Effector CD4-positive, alpha-beta T cell (primary cell): Measurements from ENCODE around the gene ZNF189.
"Not testable (repeated sequence)": the region's sequence is repeated elsewhere in the genome, so short reads cannot be mapped to it uniquely, and the experiment has no call there.

Source experiments
- DNase-seq: peaks from one replicate; pipeline ENCODE4 v3.0.0-alpha.2; 2020

The ZNF189 gene

DNA sequence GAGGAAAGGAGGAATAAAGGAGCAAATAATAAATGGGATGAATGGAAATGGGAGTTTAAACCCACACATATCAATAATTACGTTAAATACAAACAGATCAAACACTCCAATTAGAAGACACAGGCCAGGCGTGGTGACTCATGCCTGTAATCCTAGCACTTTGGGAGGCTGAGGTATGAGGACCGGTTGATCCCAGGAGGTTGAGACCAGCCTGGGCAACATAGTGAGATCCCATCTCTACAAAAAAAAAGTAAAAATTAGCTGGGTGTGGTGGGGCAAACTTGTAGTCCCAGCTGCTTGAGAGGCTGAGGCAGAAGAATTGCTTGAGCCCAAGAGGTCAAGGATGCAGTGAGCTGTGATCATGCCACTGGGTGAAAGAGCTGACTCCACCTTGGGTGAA lies 17.5 kb upstream of the ZNF189 start:
- DNase-seq = no peak

GRCh38 chr9:101381833-101382342 lies 16.8 kb upstream of the ZNF189 start:
- no peak for DNase-seq

DNA sequence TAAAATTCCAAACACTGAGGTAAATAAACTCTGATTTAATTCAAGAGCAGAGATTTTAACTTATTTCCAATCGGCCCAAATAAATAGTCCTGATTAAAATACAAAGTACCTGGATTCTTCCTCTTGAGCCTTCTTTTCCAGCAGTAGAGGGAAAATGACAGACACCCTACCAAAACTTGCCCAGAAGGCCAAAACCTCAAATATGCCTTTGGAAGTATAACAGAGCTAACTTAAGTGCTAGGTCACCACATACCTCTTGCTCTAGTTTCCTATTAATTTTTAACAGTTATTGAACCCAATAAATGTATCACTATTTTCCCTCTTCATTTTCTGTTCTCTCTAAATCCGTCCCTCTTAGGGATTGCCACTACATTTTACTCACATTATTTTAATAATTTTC lies 15.3 kb upstream of the ZNF189 start:
- DNase-seq = no peak

DNA sequence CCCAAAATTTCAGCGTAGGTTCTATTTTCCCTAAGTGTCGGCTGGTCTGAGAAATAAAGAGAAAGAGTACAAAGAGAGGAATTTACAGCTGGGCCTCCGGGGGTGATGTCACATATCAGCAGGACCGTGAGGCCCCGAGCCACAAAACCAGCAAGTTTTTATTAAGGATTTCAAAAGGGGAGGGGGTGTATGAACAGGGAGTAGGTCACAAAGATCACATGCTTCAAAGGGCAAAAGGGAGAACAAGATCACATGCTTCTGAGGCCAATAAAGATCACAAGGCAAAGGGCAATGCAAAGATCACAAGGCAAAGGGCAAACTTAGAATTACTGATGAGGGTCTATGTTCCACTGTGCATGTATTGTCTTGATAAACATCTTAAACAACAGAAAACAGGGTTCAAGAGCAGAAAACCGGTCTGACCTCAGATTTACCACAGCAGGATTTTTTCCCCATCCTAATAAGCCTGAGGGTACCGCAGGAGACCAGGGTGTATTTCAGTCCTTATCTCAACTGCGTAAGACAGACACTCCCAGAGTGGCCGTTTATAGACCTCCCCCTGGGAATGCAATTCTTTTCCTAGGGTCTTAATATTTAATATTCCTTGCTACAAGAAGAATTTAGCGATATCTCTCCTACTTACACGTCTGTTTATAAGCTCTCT lies 13.6 kb upstream of the ZNF189 start, which contains the start of gene BAAT:
BAAT (minus strand) TSS at position 134 of the 664 bp plus-strand sequence. CDS start 13,602 bp downstream, outside the sequence.
- not testable (repeated sequence) for DNase-seq

DNA sequence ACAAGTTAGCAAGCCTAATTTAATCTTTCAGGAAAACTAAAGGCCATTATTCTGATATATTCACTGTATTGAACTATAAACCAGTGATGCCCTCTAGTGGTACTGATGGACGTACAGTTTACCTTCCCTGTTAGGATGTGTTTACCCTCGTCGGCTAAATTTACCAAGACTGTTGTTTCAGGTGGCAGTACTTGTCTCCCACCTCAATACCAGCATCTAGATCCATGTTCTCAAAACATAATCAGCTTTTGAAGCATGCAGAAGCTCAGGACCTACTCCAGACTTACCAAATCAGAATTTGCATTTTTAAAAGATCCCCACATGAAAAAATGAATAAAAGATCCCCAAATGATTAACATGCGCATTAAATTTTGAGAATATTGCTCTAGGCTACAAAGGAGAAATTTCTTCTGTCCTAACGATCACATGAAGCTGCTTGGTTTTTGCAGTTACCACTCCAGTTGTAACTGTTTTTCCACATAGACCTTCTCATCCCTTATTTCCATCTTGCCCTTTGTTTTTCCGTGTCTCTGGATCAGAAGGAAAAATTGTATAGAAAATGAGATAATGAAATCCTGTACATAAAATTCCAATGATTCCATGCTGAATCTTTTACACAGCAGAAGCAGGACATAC lies 10.7 kb upstream of the ZNF189 start:
- peak; percentile 7 for DNase-seq

DNA sequence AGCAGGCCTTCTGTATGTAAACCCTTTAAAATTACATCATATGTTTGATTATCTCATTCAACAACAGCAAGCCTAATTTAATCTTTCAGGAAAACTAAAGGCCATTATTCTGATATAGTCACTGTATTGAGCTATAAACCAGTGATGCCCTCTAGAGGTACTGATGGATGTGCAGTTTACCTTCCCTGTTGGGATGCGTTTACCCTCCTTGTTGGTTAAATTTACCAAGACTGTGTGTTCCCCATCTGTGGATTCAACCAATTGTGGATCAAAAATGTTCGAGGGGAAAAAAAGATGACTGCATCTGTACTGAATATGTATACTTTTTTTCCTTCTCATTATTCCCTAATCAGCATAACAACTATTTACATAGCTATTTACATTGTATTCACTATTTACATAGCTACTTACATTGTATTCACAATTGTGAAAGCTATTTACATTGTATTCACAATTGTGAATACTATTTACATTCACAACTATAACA lies 10.1 kb upstream of the ZNF189 start:
- DNase-seq = no peak

DNA sequence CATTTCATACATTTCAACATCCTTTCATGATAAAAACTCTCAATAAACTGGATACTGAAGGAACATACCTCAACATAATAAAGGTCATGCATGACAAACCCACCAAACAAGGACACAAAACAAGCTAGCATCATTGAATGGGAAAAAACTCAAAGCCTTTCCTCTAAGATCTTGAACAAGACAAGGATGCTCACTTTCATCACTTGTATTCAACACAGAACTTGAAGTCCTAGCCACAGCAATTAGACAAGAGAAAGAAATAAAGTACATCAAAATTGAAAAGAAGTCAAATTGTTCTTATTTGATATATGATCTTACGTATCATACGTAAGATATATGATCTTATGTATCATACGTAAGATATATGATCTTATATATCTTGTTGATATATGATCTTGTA lies 5.5 kb upstream of the ZNF189 start:
- no peak for DNase-seq

- DNase-seq = no peak
Measured at GRCh38 chr9:101394687-101395086, 4.0 kb upstream of the ZNF189 start.

DNA sequence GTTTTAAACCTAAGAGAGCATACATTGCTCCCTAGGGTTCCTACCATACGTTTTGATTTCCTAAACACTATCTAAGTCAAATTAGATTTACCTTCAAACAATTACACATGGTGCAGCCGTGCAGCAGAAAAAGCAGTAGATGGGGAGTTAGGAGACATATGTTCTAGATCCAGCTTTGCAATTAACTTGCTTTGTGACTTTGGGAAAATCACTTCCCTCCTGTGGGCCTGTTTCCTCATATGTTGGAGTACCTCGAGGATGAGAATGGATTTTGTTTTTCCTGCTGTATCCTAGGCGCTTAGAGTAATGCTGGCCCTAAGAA lies 944 bp upstream of the ZNF189 start:
- DNase-seq = no peak

GRCh38 chr9:101398930-101399642 lies 435 bp downstream of the ZNF189 start:
- peak; percentile 33 for DNase-seq

DNA sequence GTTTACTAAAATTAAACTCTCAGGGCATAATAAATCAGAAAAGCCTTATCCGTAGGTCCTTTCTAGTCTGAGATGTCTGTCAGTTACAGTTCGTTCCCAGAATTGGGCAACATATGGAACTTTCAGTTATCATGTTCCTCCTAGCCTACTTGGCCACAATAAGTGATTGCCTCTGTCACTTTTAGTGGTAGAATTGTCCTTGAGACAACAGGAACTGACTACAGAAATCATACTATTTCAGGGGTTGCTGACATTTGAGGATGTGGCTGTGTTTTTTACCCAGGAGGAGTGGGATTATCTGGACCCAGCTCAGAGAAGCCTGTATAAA lies 956 bp downstream of the ZNF189 start:
- no peak for DNase-seq

DNA sequence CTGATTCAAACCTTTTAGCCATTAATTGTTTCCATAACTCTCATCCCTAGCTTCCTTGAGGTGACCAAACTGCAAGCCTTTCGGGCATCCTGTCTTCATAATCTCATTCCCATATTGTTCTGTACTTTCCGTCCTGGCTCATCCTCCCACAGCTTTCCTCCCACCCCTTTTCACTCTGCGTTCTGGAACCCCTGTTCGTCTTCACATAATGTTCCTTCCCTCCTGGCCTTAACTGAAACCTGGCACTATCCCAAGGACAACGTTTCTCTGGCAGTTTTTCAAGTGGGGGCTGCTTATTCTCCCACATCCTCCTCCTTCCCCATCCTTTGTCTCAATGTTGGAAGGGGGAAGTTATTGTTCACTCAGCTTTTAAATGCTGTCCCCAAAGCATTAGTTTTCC lies 1.5 kb downstream of the ZNF189 start:
- no peak for DNase-seq

DNA sequence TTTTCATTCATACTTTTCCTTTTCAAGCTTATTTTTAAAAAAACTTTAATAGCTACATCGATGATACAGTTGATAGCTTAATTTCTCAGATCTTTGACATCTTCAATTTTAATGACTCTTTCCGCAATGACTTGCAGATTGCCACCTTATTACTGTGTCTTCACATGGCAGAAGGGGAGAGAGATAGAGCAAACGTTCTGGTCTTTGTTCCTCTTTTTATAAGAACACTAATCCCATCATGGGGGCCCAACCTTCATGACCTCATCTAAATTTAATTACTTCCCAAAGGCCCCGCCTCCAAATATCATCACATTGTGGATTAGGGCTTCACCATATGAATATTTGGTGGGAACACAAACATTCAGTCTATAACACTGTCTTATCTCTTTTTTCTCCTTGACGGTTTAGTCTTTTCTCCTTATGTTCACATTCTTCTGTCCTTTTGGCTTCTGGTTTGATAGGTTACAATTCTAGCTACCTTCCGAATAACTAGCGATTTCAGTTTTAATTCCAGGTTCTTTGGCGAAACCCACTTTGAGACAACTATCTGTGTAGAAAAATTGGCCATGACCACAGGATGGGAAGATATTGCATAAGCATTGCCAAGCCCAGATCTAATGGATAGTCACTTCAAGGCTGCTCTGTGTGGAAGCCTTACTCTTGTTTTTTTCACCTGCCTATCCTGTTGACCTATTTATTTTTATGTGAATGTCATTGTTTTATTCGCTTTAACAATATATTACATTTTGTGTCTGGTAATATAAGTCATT lies 5.0 kb downstream of the ZNF189 start:
- no peak for DNase-seq

DNA sequence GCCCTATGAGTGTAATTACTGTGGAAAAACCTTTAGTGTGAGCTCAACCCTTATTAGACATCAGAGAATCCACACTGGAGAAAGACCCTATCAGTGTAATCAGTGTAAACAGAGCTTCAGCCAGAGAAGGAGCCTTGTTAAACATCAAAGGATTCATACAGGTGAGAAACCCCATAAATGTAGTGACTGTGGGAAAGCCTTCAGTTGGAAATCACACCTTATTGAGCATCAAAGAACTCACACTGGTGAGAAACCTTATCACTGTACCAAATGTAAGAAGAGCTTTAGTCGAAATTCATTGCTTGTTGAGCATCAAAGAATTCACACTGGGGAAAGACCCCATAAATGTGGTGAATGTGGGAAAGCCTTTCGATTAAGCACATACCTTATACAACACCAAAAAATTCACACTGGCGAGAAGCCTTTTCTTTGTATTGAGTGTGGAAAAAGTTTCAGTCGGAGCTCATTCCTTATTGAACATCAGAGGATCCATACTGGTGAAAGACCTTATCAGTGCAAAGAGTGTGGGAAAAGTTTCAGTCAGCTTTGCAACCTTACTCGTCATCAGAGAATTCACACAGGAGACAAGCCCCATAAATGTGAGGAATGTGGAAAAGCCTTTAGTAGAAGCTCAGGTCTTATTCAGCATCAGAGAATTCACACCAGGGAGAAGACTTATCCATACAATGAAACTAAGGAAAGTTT lies 9.9 kb downstream of the ZNF189 start:
- DNase-seq = no peak

GRCh38 chr9:101409079-101409477 lies 10.4 kb downstream of the ZNF189 start:
- no peak for DNase-seq

DNA sequence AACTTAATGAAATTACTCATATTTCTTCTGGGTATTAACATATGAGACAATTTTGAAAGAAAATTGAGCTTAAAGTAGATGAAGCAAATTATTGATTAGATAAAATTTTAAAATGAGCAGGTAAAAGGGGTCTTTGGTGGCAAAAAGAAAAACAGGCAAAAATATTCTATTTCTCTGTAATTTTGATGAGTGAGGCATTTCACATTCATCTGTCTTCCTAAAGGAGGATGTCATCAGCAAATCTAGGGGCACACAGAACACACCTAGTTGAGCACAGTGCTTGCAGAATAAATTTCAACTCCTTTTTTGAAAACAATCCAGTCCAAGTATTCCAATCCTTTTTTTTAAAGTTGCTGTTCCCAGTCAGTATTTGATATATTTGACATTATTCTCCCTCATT lies 16.2 kb downstream of the ZNF189 start:
- DNase-seq = no peak

GRCh38 chr9:101415578-101415977 lies 16.9 kb downstream of the ZNF189 start:
- no peak for DNase-seq

- no peak for DNase-seq
Measured at GRCh38 chr9:101417389-101417788, 18.7 kb downstream of the ZNF189 start.

DNA sequence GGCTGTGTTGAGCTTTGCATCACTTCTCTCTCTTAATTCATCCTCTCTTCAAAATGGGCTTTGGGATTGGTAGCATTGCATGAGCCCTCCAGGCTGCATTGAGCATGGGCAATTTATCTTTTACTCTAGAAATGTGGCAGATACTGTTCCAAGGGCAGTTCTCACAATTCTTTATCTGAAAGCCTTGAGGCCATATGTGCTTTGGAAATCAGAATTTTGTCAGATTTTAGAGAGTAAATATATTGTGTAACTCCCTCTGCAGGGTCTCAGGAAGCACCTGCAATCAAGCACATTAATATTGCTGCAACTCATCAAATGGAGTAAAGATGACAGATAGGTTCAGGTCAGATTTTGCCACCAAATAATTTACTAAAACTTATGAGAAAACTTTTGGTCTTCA lies 19.3 kb downstream of the ZNF189 start:
- no peak for DNase-seq

GRCh38 chr9:101418518-101419430 lies 20.1 kb downstream of the ZNF189 start:
- no peak for DNase-seq

DNA sequence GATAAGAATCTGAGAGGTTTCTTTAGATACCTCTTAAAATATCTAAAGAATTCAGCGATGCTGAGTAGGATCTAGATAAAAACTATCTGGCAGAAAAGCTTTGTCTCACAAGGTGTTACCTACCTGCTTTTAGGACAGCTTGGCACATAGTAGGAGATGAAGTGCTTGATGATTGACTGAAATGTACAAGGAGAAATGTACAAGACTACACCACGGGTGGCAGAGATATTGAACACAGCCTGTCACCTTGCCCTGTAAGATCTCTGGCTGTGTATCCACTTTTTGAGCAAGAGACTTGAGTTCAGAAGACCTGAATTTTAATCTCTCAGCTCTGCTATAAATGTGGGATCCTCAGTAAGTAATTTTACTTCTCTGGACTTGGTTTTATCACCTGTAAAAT lies 21.2 kb downstream of the ZNF189 start:
- DNase-seq = no peak
